KOPT-K1 (cell line): ENCODE results near the gene CA11.
"Not testable (repeated sequence)": the region's sequence is repeated elsewhere in the genome, so short reads cannot be mapped to it uniquely, and the experiment has no call there.

Experiments
- H3K27ac ChIP-seq: fragments of 200-600 bp; sonication (generic); 2 replicates; pipeline ENCODE4 v1.5.1; 2016; ENCODE audit warnings: antibody characterized with exemption, mild to moderate bottlenecking, low read depth, low read length; ENCODE audit not compliant: poor library complexity, severe bottlenecking
- H3K36me3 ChIP-seq: fragments of 200-600 bp; sonication (generic); 2 replicates; pipeline ENCODE4 v1.5.1; 2017; ENCODE audit warnings: antibody characterized with exemption, mild to moderate bottlenecking, low read length, moderate library complexity; ENCODE audit not compliant: insufficient read depth
- H3K9me3 ChIP-seq: fragments of 200-600 bp; sonication (generic); 2 replicates; pipeline ENCODE4 v1.5.1; 2017; ENCODE audit warnings: antibody characterized with exemption, low read length, mild to moderate bottlenecking; ENCODE audit not compliant: insufficient read depth, poor library complexity, severe bottlenecking

Gene CA11

DNA sequence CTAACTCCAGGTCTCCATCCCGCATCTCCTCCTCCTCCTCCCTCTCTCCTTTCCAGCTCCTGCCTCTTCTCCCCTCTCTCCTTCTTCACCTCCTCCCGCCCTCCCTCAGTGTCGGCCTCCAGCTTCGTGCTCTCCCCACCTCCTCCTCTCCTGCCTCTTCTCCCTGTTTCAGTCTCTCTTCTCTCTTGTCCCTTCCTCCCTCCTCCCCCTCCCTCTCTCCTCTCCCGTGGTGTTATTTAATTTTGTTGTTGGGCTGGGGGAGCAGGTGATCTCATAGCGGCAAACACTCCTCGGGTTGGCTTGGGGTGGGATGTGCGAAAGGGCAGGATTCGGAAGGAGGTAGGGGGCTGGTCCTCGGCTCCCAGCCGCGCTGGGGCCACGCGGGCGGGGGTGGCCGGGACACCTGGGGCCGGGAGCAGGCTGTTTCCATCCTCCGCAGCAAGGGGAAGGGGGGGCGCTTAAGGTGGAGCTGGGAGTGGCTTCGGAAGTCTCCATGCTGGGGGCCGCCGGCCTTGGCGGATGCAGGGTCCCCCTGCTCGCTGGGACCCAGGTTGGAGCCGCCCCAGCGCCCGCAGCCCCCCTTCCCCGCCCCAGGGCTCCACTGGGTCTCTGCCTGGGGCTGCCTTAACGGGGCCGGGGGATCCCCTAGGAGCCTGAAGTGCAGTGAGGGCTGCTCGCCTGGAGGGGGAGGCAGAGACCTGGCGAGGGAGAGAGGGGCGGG lies at the start of gene CA11:
CA11 (minus strand) TSS at position 187 of the 721 bp plus-strand sequence. CDS start 555 bp downstream, outside the sequence.
- no peaks in the 10 kb centered on the region for H3K36me3 ChIP-seq
- H3K27ac ChIP-seq: peak within 1 kb of the TSS; percentile 56
- no peaks in the 10 kb centered on the region for H3K9me3 ChIP-seq

DNA sequence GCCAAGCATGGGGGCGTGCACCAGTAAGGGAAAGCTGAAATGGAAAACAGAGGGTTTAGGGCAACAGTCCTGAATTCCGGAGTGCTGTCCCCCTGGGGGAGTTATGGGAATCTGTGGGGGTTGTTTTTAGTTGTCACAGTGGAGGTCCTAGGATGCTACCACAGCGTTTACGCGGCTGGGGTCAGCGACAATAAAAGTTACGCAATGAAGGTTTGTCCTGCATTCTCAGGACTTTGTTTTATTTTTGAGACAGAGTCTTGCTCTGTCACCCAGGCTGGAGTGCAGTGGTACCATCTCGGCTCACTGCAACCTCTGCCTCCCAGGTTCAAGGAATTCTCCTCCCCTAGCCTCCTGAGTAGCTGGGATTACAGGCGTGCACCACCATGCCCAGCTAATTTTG lies 47.6 kb upstream of the CA11 start:
- H3K9me3 ChIP-seq, H3K27ac ChIP-seq, H3K36me3 ChIP-seq: not testable (repeated sequence)

DNA sequence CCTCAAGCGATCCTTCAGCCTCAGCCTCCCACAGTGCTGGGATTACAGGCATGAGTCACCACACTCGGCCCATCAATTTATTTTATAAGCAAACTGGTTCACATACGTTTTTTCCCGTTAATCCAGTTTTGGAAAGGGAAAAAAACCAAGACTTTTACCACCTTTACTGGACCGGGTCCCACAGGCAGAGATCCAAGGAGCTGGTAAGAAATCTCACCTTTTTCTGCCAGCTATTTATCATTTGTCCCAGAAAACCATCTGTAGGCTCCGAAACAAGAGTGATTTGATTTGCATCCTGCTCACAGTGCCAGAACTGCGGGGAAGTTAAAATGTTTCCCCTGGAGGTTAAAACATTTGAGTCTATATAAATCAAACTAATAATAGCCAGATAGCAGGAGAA lies 43.5 kb upstream of the CA11 start:
- no peaks in the 10 kb centered on the region for H3K9me3 ChIP-seq
- H3K36me3 ChIP-seq: no peaks in the 10 kb centered on the region
- no peak overlapping the region for H3K27ac ChIP-seq

DNA sequence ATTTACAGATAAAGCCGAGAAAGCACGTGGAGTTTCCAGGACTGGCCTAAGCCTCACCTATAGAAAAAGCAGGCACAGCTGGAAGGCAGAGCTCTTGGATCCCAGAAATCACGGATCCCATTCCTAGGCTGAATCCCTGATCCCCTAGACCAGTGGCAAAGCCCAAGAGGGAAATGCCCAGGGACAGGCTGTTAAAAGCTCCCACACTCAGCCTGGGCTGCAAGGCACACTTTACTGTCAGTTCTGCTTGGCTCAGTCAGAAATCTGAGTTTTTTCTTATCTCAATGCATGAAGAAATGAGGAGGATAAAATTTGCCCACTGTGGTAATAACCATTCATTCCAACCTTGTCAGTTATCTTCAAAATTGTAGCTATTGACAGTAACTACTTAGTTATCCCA lies 41.8 kb upstream of the CA11 start:
- Histone ChIP-seq H3K27ac (no peak overlapping the region), H3K9me3 (no peaks in the 10 kb centered on the region), H3K36me3 (no peaks in the 10 kb centered on the region)

DNA sequence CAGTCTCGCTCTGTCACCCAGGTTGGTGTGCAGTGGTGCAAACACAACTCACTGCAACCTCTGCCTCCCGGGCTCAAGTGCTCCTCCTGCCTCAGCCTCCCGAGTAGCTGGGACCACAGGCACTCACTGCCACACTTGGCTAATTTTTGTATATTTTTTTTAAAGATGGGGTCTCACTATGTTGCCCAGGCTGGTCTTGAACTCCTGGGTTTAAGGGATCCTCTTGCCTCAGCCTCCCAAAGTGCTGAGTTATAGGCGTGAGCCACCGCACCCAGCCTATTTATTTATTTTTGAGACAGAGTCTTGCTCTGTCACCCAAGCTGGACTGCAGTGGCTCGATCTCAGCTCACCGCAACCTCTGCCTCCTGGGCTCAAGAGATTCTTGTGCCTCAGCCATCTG lies 40.6 kb upstream of the CA11 start:
- H3K27ac ChIP-seq, H3K36me3 ChIP-seq, H3K9me3 ChIP-seq: not testable (repeated sequence)

DNA sequence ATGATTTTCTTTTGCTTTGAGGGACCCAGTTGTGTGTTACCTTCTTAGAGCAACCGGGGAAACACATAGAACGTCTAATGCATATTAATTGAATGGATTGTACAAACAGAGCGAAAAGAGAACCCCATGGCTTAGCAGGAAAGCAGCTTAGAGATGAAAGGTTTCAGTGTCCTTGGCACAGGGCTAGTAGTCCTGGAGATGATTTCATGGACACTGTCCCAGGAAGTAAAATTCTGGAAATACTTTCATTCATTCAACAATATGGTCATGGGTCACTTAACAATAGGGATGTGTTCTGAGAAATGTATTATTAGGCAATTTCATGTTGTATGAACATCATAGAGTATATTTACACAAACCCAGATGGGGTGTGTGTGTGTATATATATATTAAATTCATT lies 40.1 kb upstream of the CA11 start:
- no peaks in the 10 kb centered on the region for H3K36me3 ChIP-seq
- no peaks in the 10 kb centered on the region for H3K9me3 ChIP-seq
- H3K27ac ChIP-seq: no peak overlapping the region

DNA sequence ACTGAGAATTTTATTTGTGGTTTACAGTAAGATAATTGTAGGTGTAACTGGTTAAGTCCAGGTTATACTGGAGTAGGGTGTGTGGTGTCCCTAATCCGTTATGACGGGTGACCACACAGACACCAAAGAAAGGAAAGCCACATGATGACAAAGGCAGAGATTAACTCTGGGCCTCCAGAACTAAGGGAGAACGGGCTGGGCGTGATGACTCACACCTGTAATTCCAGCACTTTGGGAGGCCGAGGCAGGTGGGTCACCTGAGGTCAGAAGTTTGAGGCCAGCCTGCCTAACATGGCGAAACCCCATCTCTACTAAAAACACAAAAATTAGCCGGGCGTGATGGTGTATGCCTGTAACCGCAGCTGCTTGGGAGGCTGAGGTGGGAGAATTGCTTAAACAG lies 39.6 kb upstream of the CA11 start:
- H3K9me3 ChIP-seq: no peaks in the 10 kb centered on the region
- no peak overlapping the region for H3K27ac ChIP-seq
- no peaks in the 10 kb centered on the region for H3K36me3 ChIP-seq

DNA sequence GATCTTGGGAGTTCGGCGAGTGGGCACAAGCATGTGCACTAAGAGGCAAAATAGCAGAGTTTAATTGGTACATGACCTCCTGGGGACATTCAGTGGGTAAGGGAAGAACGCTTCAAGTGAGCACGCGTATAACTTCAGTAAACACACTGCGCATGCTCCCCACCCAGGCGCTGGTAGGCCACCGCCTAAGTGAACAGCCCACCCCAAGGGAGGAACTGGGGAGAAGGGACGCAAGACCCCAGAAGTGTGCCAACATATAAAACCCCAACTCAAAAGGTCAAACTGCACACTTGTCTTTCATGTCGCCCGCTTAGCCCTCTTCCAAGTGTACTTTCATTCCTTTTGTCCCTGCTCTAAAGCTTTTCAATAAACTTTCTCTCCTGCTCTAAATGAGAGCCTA lies 37.4 kb upstream of the CA11 start:
- no peaks in the 10 kb centered on the region for H3K36me3 ChIP-seq
- H3K9me3 ChIP-seq: no peaks in the 10 kb centered on the region
- no peak overlapping the region for H3K27ac ChIP-seq

DNA sequence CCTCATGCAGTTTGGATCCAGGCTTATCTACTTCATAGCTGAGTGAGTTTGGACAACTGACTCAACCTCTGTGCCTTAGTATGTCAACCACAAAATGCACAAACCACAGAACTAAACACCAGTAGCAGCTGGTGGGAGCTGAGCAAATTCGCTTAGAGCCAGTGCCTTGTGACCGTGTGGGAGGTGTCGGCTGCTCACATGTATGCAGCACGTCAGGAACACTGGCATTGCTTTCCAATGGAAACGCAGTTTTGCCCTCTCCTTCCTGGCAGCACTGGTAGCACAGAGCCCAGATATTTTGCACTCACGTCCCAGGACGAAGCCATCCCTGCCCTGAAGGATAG lies 35.1 kb upstream of the CA11 start:
- H3K27ac ChIP-seq: peak overlapping the region; percentile 21

DNA sequence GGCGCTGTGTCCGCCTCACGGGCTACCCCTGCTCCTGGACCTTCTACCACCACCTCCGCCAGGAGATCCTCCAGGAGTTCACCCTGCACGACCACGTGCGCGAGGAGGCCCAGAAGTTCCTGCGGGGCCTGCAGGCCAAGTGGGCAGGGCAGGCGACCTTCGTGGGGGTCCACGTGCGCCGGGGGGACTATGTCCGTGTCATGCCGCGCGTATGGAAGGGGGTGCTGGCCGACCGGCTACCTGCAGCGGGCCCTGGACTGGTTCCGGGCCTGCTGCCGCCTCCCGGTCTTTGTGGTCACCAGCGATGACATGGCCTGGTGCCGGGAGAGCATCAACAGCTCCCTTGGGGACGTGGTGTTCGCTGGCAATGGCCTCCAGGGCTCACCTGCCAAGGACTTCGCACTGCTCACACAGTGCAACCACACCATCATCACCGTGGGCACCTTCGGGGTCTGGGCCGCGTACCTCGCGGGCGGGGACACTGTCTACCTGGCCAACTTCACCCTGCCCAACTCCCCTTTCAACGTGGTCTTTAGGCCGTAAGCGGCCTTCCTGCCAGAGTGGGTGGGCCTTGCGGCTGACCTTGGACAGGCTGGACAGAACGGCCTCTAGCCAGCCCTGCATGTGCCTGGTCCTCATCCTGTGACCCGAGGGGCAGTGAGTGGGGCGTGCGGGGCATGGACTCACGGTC lies 34.6 kb upstream of the CA11 start:
- Histone ChIP-seq H3K27ac (peak overlapping the region; percentile 21), H3K36me3 (no peaks in the 10 kb centered on the region), H3K9me3 (no peaks in the 10 kb centered on the region)

More for the DNA sequence above, 35.1 kb upstream of the CA11 start:
- no peaks in the 10 kb centered on the region for H3K9me3 ChIP-seq
- H3K36me3 ChIP-seq: no peaks in the 10 kb centered on the region

DNA sequence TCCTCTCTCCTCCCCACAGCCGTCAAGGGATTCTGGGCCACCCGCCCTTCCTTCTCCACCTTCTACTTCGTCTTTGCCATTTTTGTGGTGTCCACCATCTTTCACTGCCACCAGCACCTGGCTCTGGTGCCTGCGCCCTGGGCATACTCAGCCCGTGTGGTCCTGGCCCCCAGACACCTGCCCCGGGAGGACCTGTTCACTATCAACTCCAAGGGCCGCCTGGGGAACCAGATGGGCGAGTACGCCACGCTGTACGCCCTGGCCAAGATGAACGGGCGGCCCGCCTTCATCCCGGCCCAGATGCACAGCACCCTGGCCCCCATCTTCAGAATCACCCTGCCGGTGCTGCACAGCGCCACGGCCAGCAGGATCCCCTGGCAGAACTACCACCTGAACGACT lies 34.0 kb upstream of the CA11 start:
- H3K9me3 ChIP-seq, H3K27ac ChIP-seq, H3K36me3 ChIP-seq: not testable (repeated sequence)

DNA sequence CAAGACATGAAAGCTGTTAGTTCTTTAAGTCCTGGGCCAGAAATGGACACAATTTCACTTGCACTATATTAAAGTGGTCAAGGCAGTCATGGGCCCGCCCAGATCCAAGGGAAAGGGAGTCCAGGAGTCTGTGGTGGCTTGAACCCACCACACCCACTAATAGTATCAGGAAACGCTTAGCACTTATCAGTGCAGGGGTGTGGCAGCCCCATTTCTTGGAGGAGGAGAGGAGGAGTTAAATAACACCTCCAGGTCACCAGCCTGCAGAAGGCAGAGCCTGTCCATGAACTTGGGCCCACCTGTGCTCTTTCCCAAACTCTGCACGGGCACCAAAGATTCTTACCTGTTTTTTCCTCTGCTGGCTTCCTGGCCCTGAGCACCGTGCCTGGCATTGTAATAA lies 32.2 kb upstream of the CA11 start:
- Histone ChIP-seq H3K36me3 (no peaks in the 10 kb centered on the region), H3K9me3 (no peaks in the 10 kb centered on the region), H3K27ac (no peak overlapping the region)

DNA sequence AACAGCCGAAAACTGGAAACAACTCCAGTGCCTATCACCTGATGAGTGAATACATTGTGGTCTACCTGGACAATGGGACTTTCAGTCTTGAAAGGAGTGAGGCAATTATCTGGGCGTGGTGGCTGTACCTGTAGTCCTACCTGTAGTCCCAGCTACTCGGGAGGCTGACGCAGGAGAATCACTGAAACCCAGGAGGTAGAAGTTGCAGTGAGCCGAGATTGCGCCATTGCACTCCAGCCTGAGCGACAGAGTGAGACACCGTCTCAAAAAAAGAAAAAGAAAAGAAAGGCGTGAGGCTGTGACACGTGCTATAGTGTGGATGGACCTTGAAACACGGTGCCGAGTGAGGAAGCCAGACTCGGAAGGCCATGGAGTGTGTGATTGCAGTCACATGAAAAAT lies 30.9 kb upstream of the CA11 start:
- H3K9me3 ChIP-seq: no peaks in the 10 kb centered on the region
- no peaks in the 10 kb centered on the region for H3K36me3 ChIP-seq
- no peak overlapping the region for H3K27ac ChIP-seq

DNA sequence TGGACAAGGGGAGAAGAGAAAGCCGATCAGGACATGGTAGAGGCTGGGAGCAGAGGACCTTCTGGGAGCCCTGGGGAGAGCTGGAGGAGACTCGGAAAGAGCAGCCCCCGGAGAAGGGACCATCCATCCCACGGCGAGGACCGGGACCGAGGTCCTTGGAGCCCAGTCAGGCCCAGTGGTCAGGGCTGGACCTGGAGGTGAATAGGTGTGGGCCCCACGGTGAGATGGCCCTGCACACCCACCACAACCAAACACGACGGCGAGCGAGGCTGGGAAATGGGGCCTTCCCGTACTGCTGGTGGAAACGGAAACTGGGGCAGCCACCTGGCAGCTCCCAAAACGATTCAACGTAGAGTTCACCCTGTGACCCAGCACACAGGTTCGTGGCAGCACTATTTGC lies 30.5 kb upstream of the CA11 start:
- no peaks in the 10 kb centered on the region for H3K9me3 ChIP-seq
- H3K27ac ChIP-seq: no peak overlapping the region
- no peaks in the 10 kb centered on the region for H3K36me3 ChIP-seq

DNA sequence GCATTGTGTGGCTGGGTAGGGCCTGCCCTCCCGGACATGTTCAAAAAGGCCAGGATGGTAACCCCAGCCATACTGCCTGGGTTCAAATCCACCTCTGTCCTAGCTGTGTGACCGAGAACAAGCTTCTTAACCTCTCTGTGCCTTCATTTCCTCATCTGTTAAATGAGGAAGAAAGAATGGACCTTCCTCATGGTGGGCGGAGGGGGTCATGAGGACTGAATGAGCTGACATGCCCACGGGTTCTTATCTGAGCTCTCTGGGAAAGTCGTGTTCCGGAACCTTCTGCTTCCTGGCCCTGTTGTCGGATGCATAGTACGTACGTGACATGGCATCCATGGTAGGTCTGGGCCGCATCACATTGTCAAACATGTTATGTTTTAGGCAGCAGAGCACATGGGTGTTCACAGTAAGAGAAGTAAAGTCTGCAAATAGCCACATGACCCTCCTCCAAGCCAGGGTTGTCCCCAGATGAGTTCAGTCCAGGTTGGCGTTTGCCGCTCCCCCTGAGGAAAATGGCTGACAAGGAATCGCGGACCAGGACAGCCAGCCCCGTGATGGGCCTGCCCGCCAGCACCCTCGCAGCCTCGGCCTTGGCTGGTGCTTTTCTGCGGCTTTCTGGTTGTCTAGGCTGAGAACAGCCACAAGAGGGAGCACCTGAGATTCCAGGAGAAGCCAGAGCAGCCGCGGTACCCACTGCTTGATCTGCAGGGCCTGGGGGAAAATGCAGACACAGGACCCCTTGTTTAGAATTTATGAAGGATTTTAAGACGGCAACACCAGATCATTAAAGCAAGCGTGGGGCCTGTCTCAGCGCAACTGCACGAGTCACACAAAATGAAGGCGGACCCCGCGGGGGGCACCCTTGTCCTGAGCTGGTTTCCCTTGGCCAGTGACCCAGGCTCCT lies 29.2 kb upstream of the CA11 start:
- Histone ChIP-seq H3K36me3 (no peaks in the 10 kb centered on the region), H3K27ac (no peak overlapping the region), H3K9me3 (no peaks in the 10 kb centered on the region)
